GM12873 (cell line): Measurements from ENCODE around the gene NRXN2.

ENCODE experiments used
- CTCF ChIP-seq: IDR thresholded peaks from 2 replicates; pipeline ENCODE4 v1.5.1; 2012; ENCODE audit warnings: low read depth, mild to moderate bottlenecking, moderate library complexity, low read length, control low read depth; ENCODE audit not compliant: insufficient read depth; ENCODE audit errors: missing control alignments

The NRXN2 gene

DNA sequence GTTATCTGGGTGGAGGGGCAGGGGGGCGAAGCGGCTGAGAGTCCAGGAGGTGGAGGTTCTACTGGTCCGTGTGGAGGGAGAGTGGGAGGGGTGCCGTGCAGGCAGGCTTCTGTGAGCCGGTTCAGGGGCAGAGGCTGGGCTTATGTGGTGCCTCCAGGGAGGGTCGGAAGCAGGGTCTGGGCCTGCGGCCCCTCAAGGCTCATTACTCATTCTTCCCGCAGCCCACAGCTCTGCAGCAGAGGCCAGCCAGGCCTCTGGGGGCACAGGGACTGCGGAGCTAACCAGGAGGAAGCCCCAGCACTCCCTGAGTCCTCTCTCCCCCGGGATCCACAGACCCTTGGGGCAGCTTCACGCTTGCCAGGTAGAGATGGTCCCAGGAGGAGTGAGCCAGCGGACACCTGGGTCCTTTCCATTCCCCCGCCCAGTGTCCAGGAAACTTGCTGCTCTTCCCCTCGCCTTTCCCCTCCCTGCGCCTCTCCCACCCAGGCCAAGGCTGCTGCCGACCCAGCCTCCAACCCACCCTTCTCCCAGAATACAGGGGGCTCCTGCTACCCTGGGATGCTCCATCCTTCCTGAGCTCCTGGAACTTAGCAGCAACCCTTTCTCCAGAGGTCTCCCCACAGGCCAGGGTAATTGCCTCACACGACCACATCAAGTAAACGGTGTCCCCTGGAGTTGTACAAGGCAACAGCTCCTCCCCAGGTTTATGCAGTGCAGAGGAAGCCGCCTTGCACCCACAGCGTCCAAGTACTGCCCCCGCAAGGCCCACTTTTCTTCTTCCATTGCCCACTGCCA, 6.3 kb downstream of the NRXN2 start:
- no peak for TF ChIP-seq CTCF

GRCh38 chr11:64715756-64716472, 7.1 kb downstream of the NRXN2 start:
- TF ChIP-seq CTCF = no peak

DNA sequence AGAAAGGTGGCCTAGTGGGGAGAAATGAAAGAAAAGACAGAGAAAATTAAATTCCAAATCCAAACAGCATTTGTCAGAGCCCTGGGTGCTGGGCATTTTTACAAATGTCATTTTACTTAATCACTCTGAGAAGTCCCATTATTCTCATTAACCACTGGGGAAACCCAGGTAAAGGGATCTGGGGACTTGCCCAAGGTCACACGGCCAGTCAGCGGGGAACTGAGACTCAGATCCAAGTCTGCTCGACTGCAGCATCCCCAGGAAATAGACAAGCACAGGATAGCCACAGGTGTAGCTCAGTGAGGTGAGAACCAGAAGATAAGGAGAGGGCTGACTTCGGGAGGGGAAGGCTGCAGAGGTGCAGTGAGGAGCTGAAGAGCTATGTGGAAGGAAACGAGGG, 7.9 kb downstream of the NRXN2 start:
- TF ChIP-seq CTCF = no peak

DNA sequence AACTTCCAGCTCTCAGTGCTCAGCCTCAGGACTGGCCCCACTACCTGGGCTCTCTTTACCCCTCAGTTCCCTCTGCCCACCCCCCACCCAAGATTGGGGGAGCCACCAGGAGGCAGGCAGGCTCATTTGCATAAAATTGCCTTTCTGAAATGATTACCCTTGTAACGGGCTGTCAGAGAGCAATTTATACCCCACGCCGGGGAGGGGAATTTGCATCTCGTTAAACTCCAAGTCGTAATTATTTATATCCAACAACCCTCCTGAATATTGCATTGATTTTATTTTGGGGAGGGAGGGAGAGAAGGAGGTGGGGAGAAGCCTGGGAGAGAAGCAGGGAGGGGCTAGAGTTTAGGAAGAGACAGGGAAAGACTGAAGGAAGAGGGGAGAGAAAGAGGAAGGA, 8.3 kb downstream of the NRXN2 start:
- TF ChIP-seq CTCF = no peak

- no peak for TF ChIP-seq CTCF
Observed at GRCh38 chr11:64713781-64714363, 9.1 kb downstream of the NRXN2 start.

DNA sequence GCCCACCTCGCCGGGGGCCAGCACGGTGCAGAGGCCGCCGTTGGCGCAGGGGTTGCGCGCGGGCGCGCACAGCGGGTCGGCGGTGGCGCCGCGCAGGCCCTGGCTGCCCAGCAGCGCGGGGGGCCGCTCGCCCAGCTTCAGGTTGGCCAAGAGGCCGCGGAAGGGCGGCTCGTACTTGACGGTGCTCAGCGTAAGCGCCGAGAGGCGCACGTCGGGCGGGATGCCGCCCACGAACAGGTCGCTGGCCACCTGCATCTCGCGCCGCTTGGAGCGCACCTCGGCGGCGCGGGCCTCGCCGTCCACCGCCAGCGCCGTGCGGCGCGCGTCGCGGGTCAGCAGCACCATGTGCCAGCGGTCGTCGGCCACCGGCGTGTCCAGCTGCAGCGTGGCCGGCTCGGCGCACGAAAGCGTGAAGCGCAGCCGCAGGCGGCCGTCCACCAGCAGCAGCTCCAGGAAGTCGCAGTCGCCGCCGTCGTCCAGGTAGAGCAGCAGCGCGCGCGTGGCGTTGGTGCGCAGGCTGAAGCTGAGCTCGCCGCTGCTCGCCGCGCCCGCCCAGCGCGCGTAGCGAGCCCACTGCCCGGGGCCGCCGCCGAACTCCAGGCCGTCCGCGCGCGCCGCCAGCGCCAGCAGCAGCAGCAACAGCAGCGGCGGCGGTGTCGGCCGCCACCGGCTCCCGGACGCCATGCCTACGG, 9.8 kb downstream of the NRXN2 start:
- TF ChIP-seq CTCF = no peak

GRCh38 chr11:64712430-64713015, 10.5 kb downstream of the NRXN2 start:
- no peak for TF ChIP-seq CTCF
